Measurements from ENCODE around the gene FGF2. TPM values are rescaled to one million over a fixed set of nuclear protein-coding genes. Genes with fewer than 3 reads are reported as not detected.
"Not testable (repeated sequence)": the region's sequence is repeated elsewhere in the genome, so short reads cannot be mapped to it uniquely, and the experiment has no call there.

FGF2 gene
- total RNA-seq, 1 experiment from 2014 or later, result 42.9 TPM

- not testable (repeated sequence) for H3K9me3 ChIP-seq (replicated peaks); H3K27ac ChIP-seq; H3K27me3 ChIP-seq (replicated peaks); DNase-seq (ENCODE audit: low read depth in 1 of 2, low spot score in 2 of 2); H3K4me3 ChIP-seq
- H3K4me1 ChIP-seq (replicated peaks), result peaks cover 17% of the 10 kb centered on the region
- H3K36me3 ChIP-seq, result peaks cover 63% of the 10 kb centered on the region
These were observed 17.8 kb downstream of the FGF2 start for GRCh38 chr4:122844391-122844790.

DNA sequence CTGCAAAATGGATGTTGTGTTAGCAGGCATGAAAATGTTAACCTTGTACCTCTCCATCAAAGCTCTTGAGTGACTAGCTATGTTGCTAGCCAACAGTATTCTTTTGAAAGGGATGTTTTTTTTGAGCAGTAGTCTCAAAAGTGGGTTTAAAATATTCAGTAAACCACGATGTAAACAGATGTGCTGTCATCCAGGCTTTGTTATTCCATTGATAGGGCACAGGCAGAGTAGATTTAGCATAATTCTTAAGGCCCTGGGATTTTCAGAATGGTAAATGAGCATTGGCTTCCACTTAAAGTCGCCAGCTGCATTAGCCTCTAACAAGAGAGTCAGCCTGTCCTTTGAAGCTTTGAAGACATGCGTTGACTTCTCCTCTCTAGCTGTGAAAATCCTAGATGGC, 18.4 kb downstream of the FGF2 start:
- Histone ChIP-seq H3K4me3 (no peak overlapping the region), H3K9me3 (replicated peaks) (no peaks in the 10 kb centered on the region), H3K4me1 (replicated peaks) (peaks cover 17% of the 10 kb centered on the region), H3K27ac (no peak overlapping the region), H3K27me3 (replicated peaks) (no peaks in the 10 kb centered on the region), H3K36me3 (peaks cover 56% of the 10 kb centered on the region)
- no peak for DNase-seq (ENCODE audit: low read depth in 1 of 2, low spot score in 2 of 2)

DNA sequence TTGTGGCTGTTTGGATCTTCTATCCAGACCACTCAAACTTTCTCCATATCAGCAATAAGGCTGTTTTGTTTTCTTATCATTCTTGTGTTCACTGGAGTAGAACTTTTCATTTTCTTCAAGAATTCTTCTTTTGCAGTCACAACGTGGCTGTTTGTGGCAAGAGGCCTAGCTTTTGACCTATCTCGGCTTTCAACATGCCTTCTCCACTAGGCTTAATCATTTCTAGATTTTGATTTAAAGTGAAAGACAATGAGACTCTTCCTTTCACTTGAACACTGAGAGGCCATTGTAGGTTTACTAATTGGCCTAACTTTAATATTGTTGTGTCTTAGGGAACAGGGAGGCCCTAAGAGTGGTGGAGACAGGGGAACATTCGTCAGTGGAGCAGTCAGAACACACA, 19.1 kb downstream of the FGF2 start:
- DNase-seq (ENCODE audit: low read depth in 1 of 2, low spot score in 2 of 2), result no peak
- H3K4me1 ChIP-seq (replicated peaks), result peaks cover 17% of the 10 kb centered on the region
- peaks cover 50% of the 10 kb centered on the region for H3K36me3 ChIP-seq
- no peaks in the 10 kb centered on the region for H3K9me3 ChIP-seq (replicated peaks)
- H3K4me3 ChIP-seq, result no peak overlapping the region
- H3K27me3 ChIP-seq (replicated peaks), result no peaks in the 10 kb centered on the region
- H3K27ac ChIP-seq, result no peak overlapping the region

DNA sequence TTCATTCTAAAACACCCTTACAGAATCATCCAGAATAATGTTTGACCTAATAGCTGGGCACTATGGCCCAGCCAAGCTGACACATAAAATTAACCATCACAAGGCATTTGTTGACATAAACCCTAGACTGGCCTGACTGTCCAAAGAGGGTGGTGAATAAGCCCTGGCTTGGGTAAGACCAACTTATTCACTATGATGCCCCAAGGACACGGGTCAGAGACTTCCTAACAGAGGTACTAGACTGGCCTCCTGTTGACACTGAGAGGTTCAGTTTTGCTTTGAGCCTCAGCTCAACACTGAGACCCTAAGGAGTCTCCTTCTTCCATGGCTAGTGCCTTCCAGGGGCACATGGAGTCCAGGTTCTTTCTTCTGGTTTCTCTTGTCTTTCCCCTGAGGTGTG, 21.3 kb downstream of the FGF2 start:
- Histone ChIP-seq H3K9me3 (replicated peaks) (no peaks in the 10 kb centered on the region), H3K36me3 (peaks cover 35% of the 10 kb centered on the region), H3K4me1 (replicated peaks) (peaks cover 12% of the 10 kb centered on the region), H3K27ac (no peak overlapping the region), H3K4me3 (no peak overlapping the region), H3K27me3 (replicated peaks) (no peaks in the 10 kb centered on the region)
- DNase-seq (ENCODE audit: low read depth in 1 of 2, low spot score in 2 of 2), result no peak

DNA sequence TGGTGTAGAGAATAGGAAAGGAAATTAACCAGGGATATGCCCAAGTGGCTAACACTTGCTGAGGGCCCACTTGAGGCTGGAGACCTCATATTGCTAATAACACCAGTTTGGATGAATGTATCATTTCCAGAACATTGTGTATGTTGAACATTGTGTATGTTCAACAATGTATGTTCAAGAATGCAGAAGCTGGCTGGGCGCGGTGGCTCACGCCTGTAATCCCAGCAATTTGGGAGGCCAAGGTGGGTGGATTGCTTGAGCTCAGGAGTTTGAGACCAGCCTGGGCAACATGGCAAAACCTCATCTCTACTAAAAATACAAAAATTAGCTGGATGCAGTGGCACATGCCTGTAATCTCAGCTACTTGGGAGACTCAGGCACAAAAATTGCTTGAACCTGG, 23.2 kb downstream of the FGF2 start:
- H3K4me3 ChIP-seq; H3K27me3 ChIP-seq (replicated peaks); H3K9me3 ChIP-seq (replicated peaks); H3K27ac ChIP-seq; DNase-seq (ENCODE audit: low read depth in 1 of 2, low spot score in 2 of 2): not testable (repeated sequence)
- H3K4me1 ChIP-seq (replicated peaks), result peaks cover 12% of the 10 kb centered on the region
- H3K36me3 ChIP-seq, result peaks cover 28% of the 10 kb centered on the region

DNA sequence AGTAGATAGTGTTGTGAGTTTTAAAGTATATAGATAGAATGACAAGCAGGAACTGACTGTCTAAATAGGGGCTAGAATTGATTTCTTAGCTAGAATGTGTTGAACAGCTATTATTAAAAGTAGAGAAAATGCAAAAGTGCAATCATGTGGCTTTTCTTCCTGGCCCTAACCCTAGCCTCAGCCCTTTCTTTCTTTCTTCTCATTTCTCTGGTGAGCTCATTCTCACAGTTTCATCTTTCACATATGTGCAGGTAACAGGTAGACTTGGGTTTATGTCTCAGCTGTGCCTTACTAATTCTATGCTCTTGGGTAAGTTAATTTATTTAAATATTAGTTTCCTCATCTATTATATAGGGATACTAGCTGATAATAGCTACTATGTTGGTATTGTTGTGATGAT, 24.9 kb downstream of the FGF2 start:
- peaks cover 4% of the 10 kb centered on the region; the same call in 1 of the 2 replicates for H3K4me1 ChIP-seq (replicated peaks)
- DNase-seq (ENCODE audit: low read depth in 1 of 2, low spot score in 2 of 2), result no peak
- no peaks in the 10 kb centered on the region for H3K9me3 ChIP-seq (replicated peaks)
- H3K36me3 ChIP-seq, result peaks cover 17% of the 10 kb centered on the region
- no peak overlapping the region for H3K27ac ChIP-seq
- H3K27me3 ChIP-seq (replicated peaks), result no peaks in the 10 kb centered on the region
- H3K4me3 ChIP-seq, result no peak overlapping the region

DNA sequence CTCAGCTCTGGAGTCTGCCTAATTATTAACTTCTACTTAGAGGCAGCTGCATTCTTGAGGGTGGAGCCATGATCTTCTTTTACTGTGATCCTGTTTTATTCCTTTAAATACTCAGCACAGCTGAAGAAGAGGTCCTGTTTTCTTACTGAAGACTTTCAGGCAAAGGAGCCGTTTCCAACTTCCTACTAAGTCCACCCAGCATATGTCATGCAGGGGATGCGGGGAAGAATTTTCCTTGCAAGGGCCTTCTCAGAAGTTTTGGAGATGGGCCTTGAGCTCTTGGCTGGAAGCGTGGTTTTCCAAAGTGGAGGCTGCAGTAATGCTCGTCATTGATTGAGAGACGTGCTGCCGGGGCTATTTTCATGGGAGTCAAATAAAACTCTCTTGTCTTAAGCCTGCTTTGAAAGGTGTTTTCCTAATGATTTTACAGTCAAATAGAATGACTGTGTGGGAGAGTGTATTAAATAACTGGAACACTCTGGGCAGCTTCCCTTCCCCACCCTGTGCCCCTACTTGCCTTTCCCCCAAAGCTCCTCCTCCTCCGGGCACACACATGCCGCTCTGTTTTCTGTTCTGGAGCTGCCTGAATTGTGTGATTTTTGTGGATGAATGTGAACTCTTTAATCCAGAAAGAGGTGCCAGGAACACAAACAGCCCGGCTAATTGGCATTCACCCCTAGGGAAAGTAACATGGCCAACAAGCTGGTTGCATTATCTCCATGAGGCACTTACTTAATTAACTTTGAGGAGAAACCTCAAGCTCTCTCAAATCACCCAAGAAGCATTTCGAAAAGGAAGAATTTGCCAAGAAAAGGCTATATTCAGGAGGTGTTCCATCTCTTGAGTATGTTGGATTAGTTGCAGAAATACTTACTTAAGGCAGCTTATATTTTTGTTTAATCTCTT, 28.1 kb downstream of the FGF2 start:
- DNase-seq (ENCODE audit: low read depth in 1 of 2, low spot score in 2 of 2), result no peak

GRCh38 chr4:122855353-122855890, 28.8 kb downstream of the FGF2 start:
- Histone ChIP-seq H3K36me3 (peaks cover 7% of the 10 kb centered on the region), H3K9me3 (replicated peaks) (no peaks in the 10 kb centered on the region), H3K4me3 (no peak overlapping the region), H3K27ac (no peak overlapping the region), H3K27me3 (replicated peaks) (no peaks in the 10 kb centered on the region), H3K4me1 (replicated peaks) (no peaks in the 10 kb centered on the region)
- no peak for DNase-seq (ENCODE audit: low read depth in 1 of 2, low spot score in 2 of 2)

More for the DNA sequence above, 28.1 kb downstream of the FGF2 start:
- Histone ChIP-seq H3K27ac (no peak overlapping the region), H3K4me3 (no peak overlapping the region), H3K4me1 (replicated peaks) (no peaks in the 10 kb centered on the region), H3K36me3 (peaks cover 6% of the 10 kb centered on the region), H3K9me3 (replicated peaks) (no peaks in the 10 kb centered on the region), H3K27me3 (replicated peaks) (no peaks in the 10 kb centered on the region)

DNA sequence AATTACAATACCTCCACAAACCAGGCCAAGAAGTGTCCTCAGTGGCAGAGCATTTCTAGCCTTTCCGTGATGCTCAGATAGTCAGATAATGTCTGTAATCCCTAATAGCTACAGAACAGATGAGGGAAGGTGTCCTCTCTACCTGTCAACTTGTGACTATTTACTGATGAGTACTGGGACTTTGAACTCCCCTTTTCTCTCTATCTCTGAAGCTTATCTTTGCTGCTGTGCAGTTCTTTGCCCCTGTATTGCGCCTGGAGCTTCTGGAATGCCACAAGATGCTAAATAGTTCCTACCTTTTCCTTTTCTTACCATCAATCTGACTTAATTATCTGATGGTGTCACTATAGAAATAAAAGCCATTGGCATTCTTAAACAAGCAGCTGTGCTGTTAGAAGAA, 30.5 kb downstream of the FGF2 start:
- no peaks in the 10 kb centered on the region for H3K9me3 ChIP-seq (replicated peaks)
- H3K27me3 ChIP-seq (replicated peaks), result no peaks in the 10 kb centered on the region
- no peak for DNase-seq (ENCODE audit: low read depth in 1 of 2, low spot score in 2 of 2)
- H3K36me3 ChIP-seq, result peaks cover 7% of the 10 kb centered on the region
- H3K27ac ChIP-seq, result no peak overlapping the region
- H3K4me1 ChIP-seq (replicated peaks), result no peaks in the 10 kb centered on the region
- no peak overlapping the region for H3K4me3 ChIP-seq

DNA sequence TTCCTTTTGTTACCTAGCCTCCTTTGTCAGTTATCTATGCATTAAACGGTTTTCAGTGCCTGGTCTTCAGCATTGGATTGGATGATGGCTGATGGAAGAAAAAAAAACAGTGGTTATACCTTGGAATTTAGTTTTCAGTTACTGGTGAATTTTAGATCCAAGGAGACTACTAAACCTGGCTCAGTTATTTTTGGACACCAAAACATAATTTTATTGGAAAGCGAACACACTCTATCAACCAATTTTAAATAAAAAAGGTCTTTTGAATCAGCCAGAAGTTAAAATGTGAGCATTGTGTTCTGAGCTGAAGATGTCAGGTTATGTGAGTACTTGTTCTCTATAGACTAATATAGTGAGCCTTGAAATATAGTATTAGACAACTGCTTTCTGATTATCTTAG, 32.1 kb downstream of the FGF2 start:
- Histone ChIP-seq H3K36me3 (peaks cover 4% of the 10 kb centered on the region; the same call in 1 of the 2 replicates), H3K9me3 (replicated peaks) (no peaks in the 10 kb centered on the region), H3K27me3 (replicated peaks) (no peaks in the 10 kb centered on the region), H3K4me1 (replicated peaks) (no peaks in the 10 kb centered on the region), H3K4me3 (no peak overlapping the region), H3K27ac (no peak overlapping the region)
- DNase-seq (ENCODE audit: low read depth in 1 of 2, low spot score in 2 of 2), result no peak

- Histone ChIP-seq H3K27me3 (replicated peaks) (no peaks in the 10 kb centered on the region), H3K9me3 (replicated peaks) (no peaks in the 10 kb centered on the region), H3K36me3 (peaks cover 4% of the 10 kb centered on the region; the same call in 1 of the 2 replicates), H3K27ac (no peak overlapping the region), H3K4me3 (no peak overlapping the region), H3K4me1 (replicated peaks) (no peaks in the 10 kb centered on the region)
- DNase-seq (ENCODE audit: low read depth in 1 of 2, low spot score in 2 of 2), result no peak
These were observed 34.7 kb downstream of the FGF2 start for GRCh38 chr4:122861172-122861943.

- peaks cover 8% of the 10 kb centered on the region; the same call in 1 of the 2 replicates for H3K36me3 ChIP-seq
- H3K9me3 ChIP-seq (replicated peaks), result no peaks in the 10 kb centered on the region
- H3K4me1 ChIP-seq (replicated peaks), result no peaks in the 10 kb centered on the region
These were observed 37.0 kb downstream of the FGF2 start for GRCh38 chr4:122863639-122864038.

DNA sequence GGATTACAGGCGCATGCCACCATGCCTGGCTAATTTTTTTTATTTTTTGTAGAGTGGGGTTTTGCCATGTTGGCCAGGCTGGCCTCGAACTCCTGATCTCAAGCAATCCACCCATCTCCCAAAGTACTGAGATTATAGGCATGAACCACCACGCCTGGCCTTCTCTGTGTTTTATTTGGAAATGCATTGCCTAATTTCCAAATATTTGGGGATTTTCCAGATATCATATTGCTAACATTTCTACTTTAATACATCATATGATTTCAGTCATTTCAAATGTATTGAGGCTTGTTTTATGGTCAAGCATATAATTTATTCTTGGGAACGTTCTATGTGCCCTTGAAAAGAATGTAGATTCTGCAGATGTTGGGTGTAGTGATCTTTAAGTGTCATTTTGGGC, 38.8 kb downstream of the FGF2 start:
- Histone ChIP-seq H3K36me3 (peaks cover 4% of the 10 kb centered on the region; the same call in 1 of the 2 replicates), H3K9me3 (replicated peaks) (no peaks in the 10 kb centered on the region), H3K27me3 (replicated peaks) (no peaks in the 10 kb centered on the region), H3K4me3 (no peak overlapping the region), H3K27ac (no peak overlapping the region), H3K4me1 (replicated peaks) (no peaks in the 10 kb centered on the region)
- no peak for DNase-seq (ENCODE audit: low read depth in 1 of 2, low spot score in 2 of 2)

More at GRCh38 chr4:122863639-122864038, 37.0 kb downstream of the FGF2 start:
- DNase-seq (ENCODE audit: low read depth in 1 of 2, low spot score in 2 of 2), result no peak
- Histone ChIP-seq H3K27ac (no peak overlapping the region), H3K27me3 (replicated peaks) (no peaks in the 10 kb centered on the region), H3K4me3 (no peak overlapping the region)

GRCh38 chr4:122868235-122868634, 41.6 kb downstream of the FGF2 start:
- not testable (repeated sequence) for H3K9me3 ChIP-seq (replicated peaks); H3K27me3 ChIP-seq (replicated peaks); H3K4me1 ChIP-seq (replicated peaks); H3K27ac ChIP-seq; DNase-seq (ENCODE audit: low read depth in 1 of 2, low spot score in 2 of 2); H3K36me3 ChIP-seq; H3K4me3 ChIP-seq

Data from SJSA1 (cell line).